Fibroblast of the aortic adventitia (primary cell): ENCODE measurements around the gene NRG3. TPM values are rescaled to one million over a fixed set of nuclear protein-coding genes. Genes with fewer than 3 reads are reported as not detected.

ENCODE experiments used
- DNase-seq: peaks from one replicate; pipeline ENCODE4 v3.0.0-alpha.2; 2010; ENCODE audit warnings: low read depth
- H3K4me3 ChIP-seq: 2 replicates; pipeline ENCODE4 v1.5.1; 2011; ENCODE audit warnings: low read depth, mild to moderate bottlenecking, control low read depth, low read length, moderate library complexity
- CTCF ChIP-seq: IDR thresholded peaks from 2 replicates; pipeline ENCODE4 v1.5.1; 2011; ENCODE audit warnings: mild to moderate bottlenecking, low read length, control low read depth, inconsistent platforms; ENCODE audit not compliant: insufficient read depth
- total RNA-seq: library from RNA; depleted of rRNA; stranded (reverse); fragments of >200 nt; gene quantifications from 2 replicates; pipeline ENCODE4 v1.2.3, GENCODE V29; 2012; ENCODE audit warnings: low replicate concordance

Gene NRG3
- total RNA-seq, result not detected in 2 replicates

- TF ChIP-seq CTCF, result no peak
- H3K4me3 ChIP-seq, result no peak within 1 kb of the TSS
- no peak for DNase-seq
These were observed at the start of gene NRG3 for GRCh38 chr10:81874875-81875466. NRG3 (plus strand) TSS chr10:81875194.

- DNase-seq, result no peak
- H3K4me3 ChIP-seq, result no peak overlapping the region
- TF ChIP-seq CTCF, result no peak
These were observed 46.7 kb upstream of the NRG3 start for GRCh38 chr10:81828251-81828650.

- H3K4me3 ChIP-seq, result no peak overlapping the region
- no peak for TF ChIP-seq CTCF
- no peak for DNase-seq
These were observed 43.9 kb upstream of the NRG3 start for GRCh38 chr10:81831060-81831459.

GRCh38 chr10:81838950-81839349, 36.0 kb upstream of the NRG3 start:
- H3K4me3 ChIP-seq, result no peak overlapping the region
- DNase-seq, result no peak
- TF ChIP-seq CTCF, result no peak

GRCh38 chr10:81843042-81843441, 32.0 kb upstream of the NRG3 start:
- no peak for DNase-seq
- H3K4me3 ChIP-seq, result no peak overlapping the region
- no peak for TF ChIP-seq CTCF

- H3K4me3 ChIP-seq, result no peak overlapping the region
- no peak for TF ChIP-seq CTCF
- no peak for DNase-seq
These were observed 27.3 kb upstream of the NRG3 start for GRCh38 chr10:81847675-81848074.

GRCh38 chr10:81848514-81848913, 26.5 kb upstream of the NRG3 start:
- H3K4me3 ChIP-seq, result no peak overlapping the region
- TF ChIP-seq CTCF, result no peak
- DNase-seq, result no peak
